NCI-H2029 (cell line): ENCODE results near the gene TPK1.
"Not testable (repeated sequence)": the region's sequence is repeated elsewhere in the genome, so short reads cannot be mapped to it uniquely, and the experiment has no call there.

Experiments used
- DNase-seq: peaks from one replicate; lab custom pipeline; 2025; lab: John Stamatoyannopoulos, UW

Gene TPK1

DNA sequence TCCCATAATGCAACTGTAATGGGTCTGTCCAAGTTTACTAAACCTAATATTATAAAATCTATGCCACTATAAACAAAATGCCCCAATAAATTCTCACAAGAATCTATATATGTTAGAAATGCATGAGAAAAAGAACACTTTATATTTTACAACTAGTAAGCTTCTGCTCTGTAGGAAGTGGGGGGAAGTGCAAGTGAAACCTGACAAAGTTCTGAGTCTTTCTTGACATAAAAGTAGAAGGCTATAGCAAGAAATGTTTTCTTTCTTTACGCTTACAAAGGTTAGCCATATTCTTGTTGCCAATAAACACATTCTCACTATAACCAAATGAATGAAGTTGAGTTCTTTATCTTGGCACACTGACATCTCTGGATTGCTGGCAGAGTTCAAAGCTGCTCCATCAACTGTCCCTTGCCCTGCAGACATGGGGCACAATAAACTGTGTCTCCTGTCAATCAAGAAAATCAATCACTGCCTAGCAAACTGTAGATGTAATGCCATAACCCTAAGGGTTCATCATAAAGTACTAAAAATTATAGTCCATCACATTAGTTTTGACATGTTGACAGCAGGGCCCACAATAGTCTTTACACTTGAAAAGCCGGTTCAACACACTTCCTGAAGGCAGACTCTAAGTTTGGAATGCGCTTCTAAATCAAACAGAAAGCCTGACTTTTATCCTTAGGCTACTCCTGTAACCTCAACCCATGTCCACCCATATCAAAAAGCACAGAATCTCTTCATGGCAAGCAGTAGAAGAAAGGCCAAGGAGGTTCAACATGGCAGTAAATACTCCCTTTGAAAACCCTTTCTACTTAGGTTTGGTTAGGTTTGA is 58.6 kb downstream of the TPK1 start:
- no peak for DNase-seq

DNA sequence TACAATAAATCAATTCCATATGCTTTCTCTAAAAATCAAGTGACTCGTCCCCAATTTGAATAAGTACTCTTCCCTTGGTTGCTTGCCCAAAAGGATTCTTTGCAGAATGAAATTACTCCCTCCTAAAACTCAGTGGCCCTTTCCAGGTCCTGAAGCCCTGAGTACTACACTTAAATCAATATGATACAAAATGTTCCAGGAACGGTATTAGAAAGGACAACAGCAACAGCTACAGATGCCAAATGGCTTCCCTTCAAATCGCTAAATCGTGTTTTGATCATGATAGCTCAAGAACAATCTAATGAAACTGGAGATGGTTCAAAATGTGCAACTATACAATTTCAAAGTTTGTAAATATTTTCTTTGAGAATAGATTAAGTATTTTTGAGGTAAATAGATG is 59.4 kb downstream of the TPK1 start:
- no peak for DNase-seq

DNA sequence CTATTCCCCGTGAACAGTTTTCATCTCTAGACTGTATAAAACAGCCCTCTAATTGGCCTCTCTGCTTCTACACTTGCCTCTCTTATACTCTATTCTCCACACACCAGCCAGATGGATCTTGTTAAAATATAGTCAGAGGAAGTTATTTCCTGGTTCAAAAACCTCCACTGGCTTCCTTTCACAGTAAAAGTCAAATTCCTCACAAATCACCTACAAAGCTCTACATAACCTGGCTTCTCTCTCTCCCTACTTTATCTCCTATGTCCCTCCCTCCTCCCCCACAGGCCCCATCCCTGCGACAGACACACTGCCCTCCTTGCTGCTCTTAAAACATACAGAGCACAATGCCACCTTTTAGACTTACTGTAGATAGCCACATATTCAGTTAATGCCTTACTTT is 60.1 kb downstream of the TPK1 start:
- no peak for DNase-seq

DNA sequence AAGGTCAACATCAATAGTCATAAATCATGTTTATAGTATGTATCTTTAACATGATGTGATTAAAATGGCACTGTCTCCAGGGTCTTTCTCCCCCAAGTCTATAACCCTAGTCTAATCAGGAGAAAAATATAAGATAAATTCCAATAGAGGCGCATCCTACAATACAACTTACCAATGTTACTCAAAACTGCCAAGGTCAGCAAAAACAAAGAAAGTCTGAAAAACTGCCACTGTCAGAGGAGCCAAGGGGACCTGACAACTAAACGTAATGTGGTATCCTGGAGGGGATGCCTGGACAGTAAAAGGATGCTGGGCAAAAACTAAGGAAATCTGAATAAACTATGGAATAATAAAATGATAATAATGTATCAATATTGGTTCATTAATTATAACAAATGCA is 63.9 kb downstream of the TPK1 start:
- DNase-seq = no peak

DNA sequence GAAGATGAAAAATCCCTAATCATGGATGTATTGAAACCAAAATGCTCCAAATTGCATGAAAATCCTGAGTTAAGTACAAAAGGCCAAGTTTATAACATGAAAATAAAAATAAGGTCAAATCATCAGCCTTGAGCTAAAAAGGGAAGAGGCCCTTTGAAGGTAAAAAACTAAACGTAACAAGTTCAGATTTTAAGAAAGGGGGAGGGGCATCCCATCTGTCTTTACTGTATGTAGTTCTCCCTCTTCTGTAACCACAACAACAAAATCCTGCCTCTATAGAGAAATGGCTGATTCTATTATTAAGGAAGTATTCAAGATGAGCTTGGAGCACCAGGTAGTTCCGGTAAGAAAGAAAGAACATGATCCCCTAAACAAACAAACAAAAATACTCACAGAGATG is 64.7 kb downstream of the TPK1 start:
- no peak for DNase-seq

DNA sequence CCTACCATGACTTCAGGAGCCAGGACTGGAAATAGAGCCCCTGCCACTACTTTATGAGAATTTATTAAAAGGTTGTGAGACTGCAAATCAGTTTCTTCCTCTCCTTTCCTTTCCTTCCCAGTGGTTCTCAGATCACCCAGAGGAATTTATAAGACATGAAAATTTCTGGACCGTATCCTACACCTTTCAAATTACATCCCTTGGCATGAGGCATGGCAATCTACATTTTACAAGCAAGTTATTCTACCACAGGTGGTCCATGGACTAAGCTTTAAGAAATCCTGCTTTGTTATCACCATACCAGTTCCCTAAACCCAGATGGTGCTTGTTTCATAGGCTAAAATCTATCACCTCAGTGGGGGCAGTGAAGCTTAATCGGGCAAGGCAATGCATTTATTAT is 66.5 kb downstream of the TPK1 start:
- no peak for DNase-seq

DNA sequence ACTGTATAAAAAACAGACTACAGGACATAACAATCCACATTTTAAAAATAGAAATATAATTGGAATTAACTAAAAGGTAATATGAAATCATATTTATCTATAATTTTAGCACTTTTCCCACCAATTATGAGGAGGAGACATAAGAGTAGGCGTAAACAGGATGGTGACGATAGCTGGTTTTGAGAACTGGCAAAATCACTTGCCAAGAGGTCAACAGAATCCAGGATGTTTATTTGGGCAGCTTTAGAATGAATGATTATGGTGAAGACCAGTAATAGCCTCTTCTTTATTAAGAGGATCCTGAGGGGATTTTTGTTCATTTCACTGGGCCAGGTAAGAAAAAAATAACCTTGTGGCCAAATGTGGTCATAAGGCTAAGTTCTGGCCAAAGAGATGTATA is 67.2 kb downstream of the TPK1 start:
- no peak for DNase-seq

DNA sequence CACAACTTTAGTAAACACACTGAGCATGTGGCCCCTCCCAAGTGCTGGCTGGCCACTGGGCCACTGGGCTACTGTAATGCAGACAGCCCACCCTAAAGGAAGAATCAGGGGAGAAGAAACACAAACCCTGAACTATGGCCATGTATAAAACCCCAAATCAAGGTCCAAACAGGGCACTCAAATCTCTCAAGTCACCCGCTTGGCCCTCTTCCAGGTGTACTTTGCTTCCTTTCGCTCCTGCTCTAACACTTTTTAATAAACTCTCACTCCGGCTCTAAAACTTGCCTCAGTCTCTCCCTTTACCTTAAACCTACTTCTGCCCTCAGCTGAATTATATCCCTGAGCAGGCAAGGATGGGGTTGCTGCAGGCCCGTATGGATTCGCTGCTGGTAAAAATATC is 72.6 kb downstream of the TPK1 start:
- DNase-seq = no peak

DNA sequence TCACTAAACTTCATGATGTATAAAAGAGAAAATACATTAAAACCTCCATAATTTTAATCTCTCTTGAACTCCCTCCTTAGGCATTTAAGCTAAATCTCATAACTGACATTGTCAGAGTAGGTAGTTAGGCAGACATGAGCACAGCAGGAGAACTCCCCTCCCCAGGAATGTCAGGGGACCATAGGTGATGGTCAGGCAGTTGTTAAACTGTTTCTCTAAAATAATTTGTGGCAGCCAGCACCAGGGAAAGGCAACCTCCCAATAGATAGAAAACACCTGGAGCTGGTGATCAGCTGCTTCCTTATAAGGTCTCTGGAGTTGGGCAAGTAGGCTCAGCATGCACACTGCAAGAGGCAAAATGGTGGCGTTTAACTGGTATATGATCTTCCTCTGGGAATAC is 73.0 kb downstream of the TPK1 start:
- DNase-seq = no peak

DNA sequence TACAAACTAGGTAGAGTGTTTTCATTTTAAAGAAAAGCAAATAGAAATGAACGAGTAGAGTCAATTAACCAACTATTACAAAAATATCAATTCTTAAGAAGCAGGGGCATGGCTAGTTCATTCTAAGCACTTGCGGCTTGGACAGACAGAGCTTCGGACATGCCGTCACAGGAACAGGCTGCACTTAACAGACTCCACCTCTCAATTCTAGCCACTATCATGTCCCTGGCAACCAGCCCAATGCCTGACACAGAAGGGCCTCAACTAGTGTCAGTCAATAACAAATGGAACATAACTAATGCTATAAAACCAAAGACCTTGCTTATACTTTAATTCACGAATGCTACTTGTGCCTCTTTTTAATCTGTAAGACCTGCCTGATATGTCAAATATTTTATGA is 74.4 kb downstream of the TPK1 start:
- no peak for DNase-seq

DNA sequence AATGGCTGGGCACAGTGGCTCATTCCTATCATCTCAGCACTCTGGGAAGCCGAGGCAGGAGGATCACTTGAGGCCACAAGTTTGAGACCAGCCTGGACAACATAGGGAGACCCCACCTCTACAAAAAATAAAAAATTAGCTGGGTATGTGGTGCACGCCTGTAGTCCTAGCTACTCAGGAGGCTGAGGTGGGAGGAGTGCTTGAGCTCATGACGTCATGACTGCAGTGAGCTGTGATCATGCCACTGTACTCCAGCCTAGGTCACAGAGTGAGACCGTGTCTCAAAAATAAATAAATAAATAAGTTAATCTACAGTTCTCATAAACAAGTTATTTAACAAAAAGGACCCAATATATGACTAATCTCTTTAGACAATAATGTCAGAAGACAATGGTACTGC is 76.2 kb downstream of the TPK1 start:
- DNase-seq = no peak

DNA sequence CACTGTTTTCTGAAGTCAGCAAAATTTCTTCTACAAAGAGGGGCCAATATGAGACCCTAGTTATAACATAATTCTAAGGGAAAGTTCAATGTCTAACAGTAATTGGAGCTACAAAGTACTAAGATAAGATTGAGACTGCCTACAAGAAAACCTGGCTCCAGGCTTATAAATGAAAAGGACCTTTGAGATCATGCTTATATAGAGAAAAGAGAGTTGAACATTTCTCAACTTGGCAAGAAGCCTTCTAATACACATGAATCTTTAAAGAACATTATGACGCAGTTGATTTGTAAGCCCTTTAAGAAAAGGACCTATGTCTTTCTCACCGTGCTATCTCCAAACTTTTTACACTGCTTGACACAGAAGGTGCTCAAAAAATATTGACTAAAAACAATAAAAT is 87.9 kb downstream of the TPK1 start:
- DNase-seq = no peak

DNA sequence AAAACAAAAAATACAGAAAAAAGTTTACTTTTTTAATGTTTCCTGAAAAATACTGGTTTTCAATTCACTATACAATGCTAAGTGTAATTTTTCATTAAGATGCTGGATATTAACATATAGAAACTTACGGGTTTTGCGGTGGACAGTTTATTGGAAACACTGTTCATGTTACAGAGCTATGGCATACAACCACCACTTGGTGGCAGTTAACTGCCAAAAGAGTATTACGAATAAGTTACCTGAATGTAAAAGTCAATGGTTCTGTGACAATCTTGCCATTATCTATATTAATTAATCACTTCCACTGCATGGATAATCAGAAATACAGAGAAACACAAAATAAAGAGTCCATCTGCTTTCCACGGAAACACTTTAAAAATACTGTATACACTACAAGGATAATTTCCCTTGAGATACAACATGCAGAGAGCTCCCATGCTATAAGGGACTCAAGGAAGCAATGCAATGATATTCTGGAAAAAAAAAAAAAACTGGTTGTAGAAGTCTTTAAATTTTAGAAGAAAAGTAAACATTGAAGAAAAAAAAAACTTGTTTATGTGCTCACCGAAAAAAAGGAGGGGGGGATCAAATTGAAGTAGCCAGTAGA is 97.0 kb downstream of the TPK1 start:
- DNase-seq = no peak

DNA sequence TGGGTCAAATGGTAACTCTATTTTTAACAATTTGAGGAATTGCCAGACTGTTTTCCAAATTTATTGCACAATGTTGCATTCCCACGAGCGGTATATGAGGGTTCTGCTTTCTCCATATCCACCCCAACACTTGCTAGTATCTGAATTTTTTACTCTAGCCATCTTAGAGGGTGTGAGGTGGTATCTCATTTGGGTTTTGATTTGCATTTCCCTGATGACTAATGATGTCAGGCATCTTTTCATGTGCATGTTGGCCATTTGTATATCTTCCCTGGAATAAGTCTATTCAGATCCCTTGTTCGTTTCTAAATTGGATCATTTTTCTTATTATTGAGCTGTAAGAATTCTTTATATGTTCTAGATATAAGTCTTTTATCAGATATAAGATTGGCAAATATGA is 97.7 kb downstream of the TPK1 start:
- no peak for DNase-seq

DNA sequence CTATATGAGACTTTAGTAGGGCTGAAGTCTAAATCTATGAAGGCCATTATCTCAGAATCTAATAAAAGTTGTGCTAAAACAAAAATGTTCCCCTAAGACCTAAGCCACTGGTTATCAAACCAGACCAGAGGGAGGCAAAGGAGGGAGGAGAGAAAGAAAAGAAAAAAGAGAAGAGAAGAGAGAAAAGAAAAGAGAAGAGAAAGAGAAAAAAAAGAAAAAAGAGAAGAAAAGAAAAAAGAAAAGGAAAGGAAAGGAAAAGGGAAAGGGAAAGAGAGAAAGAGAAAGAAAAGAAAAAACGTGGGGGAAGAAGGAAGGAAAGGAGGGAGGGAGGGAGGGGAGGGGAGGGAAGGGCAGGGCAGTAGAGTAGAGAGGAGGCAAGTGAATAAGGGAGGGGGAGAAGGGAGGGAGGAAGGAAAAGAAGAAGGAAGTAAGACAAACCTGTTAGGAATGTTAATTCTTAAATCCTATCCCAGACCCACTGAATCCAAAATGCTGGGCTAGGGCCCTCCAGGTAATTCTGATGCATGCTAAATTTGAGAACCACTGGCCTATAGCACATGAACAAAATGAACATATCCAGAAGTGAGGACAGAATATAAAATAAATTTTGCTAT is 98.9 kb downstream of the TPK1 start:
- DNase-seq = no peak

DNA sequence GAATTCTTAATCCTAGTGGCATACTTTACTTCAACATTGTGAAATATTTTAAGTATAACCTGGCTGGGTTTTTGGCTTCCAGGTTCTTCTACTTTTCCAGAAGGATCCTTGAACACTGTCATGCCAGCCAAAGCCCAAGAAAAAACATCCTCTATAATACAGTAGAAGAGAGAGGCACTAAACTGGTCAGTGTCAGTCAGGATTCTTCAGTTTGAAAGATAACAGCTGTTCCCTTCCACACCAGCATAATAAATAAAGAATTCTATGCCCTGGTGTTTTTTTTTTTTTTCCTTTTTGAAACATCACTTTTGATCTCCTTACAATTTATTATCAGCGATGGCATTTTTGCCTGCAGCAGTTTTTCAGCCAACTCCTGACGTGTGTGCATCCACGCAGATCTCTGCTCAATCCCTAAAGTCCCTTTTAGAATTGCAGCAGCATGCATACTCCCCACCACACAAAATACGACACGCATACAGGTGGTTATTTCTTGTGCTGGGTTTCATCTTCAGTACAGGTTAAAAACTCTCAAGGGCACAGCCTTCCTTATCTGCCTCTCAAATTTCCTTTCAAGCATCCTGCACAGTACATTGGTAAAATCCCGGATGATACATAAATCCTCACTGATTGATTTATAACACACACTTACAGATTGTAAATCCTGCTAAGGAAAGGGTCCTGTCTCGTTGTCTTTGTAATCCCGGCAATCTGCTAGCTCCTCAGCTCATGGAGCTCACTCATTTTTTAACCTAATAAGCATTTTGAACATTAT is 100.2 kb downstream of the TPK1 start:
- DNase-seq = no peak

DNA sequence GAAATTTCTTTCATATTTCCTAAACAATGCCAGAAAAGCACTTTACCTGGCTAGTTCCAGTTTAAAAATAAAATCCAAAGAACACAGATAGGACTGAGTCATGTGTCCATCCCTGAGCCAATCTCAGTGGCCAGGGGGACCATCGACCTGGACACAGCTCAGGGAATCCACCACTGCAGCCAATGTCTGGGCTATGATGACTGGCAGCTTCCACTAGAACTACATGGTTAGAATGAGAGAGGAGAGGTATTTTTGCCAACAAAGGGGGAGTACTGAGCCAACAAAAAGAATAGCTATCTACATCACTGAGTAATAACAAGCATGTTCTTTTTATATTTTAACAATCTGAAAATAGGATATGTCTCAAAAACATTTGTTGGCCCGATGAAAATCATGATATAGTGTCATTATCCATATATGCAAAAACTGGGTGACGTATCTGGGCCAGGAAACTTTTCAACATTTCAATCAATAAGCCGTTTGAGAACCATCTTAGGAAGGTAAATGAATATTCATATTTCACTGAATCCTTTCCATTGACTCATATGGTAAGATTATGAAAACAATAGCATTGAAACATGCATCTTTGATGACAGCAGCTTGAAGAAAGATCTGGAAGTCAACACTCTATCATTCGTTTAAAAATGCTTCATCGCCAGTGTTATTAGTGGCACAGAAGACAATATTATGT is 104.0 kb downstream of the TPK1 start:
- DNase-seq = no peak

DNA sequence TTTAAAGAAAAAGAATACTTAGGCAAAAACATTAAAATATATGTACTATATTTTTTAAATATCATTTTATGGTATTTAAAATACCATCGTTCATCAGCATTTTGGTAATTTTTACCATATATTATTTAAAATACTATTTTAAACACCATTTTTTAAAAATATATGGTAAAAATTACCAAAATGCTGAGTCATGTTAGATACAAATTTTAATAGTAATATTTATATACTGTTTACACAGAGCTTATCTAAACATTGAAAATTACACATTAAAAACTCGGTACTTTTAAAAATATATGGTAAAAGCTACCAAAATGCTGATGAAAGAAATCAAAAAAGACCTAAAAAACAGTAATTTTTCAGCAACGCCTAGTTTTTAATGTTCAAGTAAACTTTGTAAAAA is 105.6 kb downstream of the TPK1 start:
- no peak for DNase-seq

DNA sequence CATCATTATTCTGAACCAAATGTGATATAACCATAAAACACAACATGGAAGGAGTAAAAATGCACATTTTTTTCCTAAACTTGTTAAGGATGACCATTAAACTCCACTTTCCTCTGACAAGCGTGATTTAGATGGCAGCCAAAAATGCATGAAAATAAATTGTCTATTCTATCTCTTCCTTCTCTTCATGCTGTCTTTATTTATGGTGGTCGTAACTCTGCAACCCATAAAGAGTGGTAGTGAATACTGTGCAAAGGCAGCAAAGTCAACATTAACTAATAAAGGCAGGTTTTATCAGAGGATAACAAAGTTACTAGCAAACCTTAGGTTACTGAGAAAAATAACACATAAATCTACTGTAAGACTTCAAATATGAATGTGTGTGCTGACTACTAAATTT is 106.6 kb downstream of the TPK1 start:
- DNase-seq = no peak

DNA sequence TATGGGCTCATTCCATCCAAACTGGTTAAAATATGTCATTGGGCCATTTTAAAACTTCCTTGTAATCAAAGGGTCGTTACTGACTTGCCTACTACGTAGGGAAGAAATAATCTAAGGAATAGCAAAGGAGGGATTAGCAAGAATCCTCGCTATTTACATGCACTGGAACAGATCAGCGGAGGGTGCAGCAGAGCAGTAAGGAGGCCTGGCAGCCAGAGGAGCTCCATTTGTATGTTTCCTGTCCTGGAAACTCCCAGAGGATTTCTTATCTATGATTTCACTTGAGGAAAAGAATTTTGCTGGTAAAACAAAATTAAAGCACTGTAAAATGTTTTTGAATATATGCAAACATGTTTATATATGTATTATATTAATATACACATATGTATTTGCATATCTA is 107.3 kb downstream of the TPK1 start:
- DNase-seq = no peak

DNA sequence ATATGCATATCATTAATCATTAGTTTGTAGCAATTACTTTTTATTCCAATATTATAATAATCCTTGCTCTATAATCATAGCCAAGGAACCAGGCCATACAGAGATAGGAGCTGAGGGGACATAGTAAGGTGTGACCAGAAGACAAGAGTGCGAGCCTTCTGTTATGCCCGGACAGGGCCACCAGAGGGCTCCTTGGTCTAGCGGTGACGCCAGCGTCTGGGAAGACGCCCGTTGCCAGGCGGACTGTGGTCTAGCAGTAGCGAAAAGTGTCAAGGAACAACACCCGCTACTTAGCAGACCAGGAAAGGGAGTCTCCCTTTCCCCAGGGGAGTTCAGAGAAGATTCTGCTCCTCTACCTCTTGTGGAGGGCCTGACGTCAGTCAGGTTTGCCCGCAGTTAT is 109.0 kb downstream of the TPK1 start:
- DNase-seq = not testable (repeated sequence)

DNA sequence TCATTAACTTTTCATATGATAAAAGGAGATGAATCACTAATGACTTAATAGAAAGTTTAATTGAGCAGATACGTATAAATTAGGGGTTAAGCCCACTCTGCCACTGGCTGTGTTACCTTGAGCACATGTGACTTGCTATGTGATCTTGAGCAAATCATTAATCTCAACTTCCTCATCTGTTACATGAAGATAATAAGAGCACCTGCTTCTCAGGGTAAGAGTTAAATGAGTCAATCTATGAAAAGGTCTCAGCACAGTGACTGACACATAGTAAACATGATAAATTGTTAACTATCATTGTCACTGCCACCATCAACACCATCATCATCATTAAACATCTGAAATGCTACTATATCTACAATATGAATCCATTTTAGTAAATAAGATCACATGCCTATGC is 110.8 kb downstream of the TPK1 start:
- no peak for DNase-seq
